IPS-18a (cell line): Measurements from ENCODE around the gene BLOC1S6.
"Not testable (repeated sequence)": the region's sequence is repeated elsewhere in the genome, so short reads cannot be mapped to it uniquely, and the experiment has no call there.

Experiments
- H3K27ac ChIP-seq: one replicate; pipeline ENCODE4 v1.5.1; 2013; ENCODE audit warnings: low read length
- H3K27me3 ChIP-seq: one replicate; pipeline ENCODE4 v1.6.1; 2013; ENCODE audit warnings: mild to moderate bottlenecking, low read length; ENCODE audit not compliant: control insufficient read depth, insufficient read depth
- H3K36me3 ChIP-seq: one replicate; pipeline ENCODE4 v1.6.1; 2013; ENCODE audit warnings: low read depth, low read length; ENCODE audit not compliant: control insufficient read depth
- H3K4me1 ChIP-seq: one replicate; pipeline ENCODE4 v1.6.1; 2013; ENCODE audit warnings: low read depth, low read length; ENCODE audit not compliant: control insufficient read depth
- H3K4me3 ChIP-seq: one replicate; pipeline ENCODE4 v1.5.1; 2013; ENCODE audit warnings: low read length
- H3K9ac ChIP-seq: one replicate; pipeline ENCODE4 v1.6.1; 2013; ENCODE audit warnings: mild to moderate bottlenecking, low read length, moderate library complexity
- H3K9me3 ChIP-seq: one replicate; pipeline ENCODE4 v1.6.1; 2013; ENCODE audit warnings: low read depth, low read length; ENCODE audit not compliant: control insufficient read depth

Gene BLOC1S6

DNA sequence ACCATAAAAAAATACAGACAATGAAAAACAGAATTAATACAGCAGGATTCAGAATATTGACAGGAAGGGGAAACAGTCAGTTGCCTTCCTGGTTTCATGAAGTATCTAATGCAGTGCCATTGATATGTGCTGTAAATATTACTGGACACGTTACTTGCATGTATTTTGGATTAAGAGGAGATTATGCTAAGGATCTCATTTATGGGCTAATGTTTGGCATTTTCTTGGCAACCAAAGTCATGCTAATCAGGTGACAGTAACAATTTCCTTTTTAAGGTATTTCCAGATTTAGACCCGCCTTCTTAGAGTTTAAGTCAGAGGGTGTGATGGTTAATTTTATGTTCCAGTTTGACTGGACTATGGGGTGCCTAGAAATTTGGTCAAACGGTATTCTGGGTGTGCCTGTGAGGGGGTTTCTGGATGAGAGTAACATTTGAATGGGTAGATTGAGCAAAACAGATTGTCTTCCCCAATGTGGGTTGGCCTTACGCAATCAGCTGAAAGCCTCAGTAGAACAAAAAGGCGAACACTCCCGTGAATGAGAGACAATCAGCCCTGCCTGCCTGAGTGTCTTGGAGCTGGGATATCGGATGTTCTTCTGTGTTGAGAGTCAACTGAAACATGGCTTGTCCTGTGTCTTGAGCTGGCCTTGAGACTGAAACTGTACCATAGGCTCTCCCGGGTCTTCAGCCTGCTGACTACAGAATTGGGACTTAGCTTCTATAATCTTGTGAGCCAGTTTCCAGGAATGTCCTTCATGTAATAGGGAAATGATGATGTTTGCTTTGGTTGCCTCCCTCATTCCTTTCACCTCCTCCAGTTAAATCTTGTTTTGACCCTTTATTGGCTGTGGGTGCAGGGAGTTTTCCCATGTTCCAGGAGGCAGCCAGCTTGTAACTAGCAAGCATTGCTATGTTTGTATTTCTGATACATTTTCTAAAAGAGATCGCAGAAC is 58.1 kb downstream of the BLOC1S6 start:
- Histone ChIP-seq H3K4me3 (no peak overlapping the region), H3K4me1 (no peaks in the 10 kb centered on the region)

GRCh38 chr15:45646220-45646619 is 59.0 kb downstream of the BLOC1S6 start:
- H3K27ac ChIP-seq, result no peak overlapping the region

More for the DNA sequence above, 58.1 kb downstream of the BLOC1S6 start:
- H3K9ac ChIP-seq, result no peak overlapping the region
- no peaks in the 10 kb centered on the region for H3K36me3 ChIP-seq
- no peak overlapping the region for H3K27ac ChIP-seq
- no peaks in the 10 kb centered on the region for H3K27me3 ChIP-seq
- no peaks in the 10 kb centered on the region for H3K9me3 ChIP-seq

DNA sequence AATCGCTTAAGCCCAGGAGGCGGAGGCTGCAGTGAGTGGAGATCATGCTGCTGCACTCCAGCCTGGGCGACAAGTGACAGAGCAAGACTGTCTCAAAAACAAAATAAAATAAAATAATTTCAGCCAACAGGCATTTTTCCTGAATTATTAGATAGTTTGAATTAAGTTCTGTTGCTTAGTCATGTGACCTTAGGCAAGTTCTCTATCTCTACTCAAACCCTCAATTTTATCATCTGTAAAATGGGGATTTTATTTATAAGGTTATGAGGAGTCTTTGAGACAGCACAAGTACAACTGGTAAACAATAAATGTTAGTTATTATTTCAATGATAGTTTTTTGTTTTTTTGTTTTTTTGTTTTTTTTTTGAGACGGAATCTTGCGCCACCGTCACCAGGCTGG is 60.6 kb downstream of the BLOC1S6 start:
- Histone ChIP-seq H3K27ac (no peak overlapping the region), H3K36me3 (no peaks in the 10 kb centered on the region), H3K27me3 (no peaks in the 10 kb centered on the region), H3K4me1 (no peaks in the 10 kb centered on the region), H3K9me3 (no peaks in the 10 kb centered on the region), H3K4me3 (no peak overlapping the region), H3K9ac (no peak overlapping the region)

More at GRCh38 chr15:45646220-45646619, 59.0 kb downstream of the BLOC1S6 start:
- no peaks in the 10 kb centered on the region for H3K4me1 ChIP-seq
- no peaks in the 10 kb centered on the region for H3K36me3 ChIP-seq
- no peaks in the 10 kb centered on the region for H3K27me3 ChIP-seq
- H3K9ac ChIP-seq, result no peak overlapping the region
- H3K4me3 ChIP-seq, result no peak overlapping the region
- H3K9me3 ChIP-seq, result no peaks in the 10 kb centered on the region

DNA sequence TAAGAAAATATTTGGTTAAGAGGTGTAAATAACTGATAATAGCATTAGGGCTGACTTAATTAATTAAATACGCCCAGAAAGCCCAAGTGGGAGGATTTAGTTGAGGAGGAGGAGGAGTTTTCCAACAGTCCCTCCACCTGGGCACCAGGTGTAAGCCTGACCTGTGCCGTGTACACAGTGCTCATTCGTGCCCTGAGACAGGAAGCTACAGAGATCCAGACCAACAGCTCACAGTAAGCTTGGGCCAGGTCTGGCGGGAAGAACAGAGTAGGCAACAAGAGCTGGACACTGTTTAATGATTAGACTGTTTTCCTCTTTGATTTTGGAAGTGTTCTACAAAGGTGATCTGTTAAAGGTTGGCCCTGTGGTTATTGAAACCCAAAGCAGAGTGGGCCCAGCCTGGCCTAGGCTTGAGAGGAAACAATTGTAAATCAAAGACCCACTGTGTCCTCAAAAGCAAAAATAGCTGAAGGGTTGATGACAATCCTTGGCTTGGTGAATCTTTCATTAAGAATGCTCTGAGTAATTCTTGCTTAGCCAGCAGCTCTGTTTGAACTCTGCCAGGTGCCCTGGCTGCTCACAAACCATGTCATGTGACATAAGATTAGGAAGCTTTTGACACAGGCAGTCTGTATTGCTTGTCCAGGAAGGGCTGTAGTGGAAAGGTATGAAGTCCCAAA is 61.5 kb downstream of the BLOC1S6 start:
- no peaks in the 10 kb centered on the region for H3K27me3 ChIP-seq
- H3K4me3 ChIP-seq, result no peak overlapping the region
- no peaks in the 10 kb centered on the region for H3K4me1 ChIP-seq
- H3K9me3 ChIP-seq, result no peaks in the 10 kb centered on the region
- H3K9ac ChIP-seq, result no peak overlapping the region
- H3K27ac ChIP-seq, result no peak overlapping the region
- no peaks in the 10 kb centered on the region for H3K36me3 ChIP-seq

- H3K9ac ChIP-seq, H3K4me1 ChIP-seq, H3K27ac ChIP-seq, H3K27me3 ChIP-seq, H3K4me3 ChIP-seq, H3K36me3 ChIP-seq, H3K9me3 ChIP-seq: not testable (repeated sequence)
These were observed 62.8 kb downstream of the BLOC1S6 start for GRCh38 chr15:45650007-45650406.

DNA sequence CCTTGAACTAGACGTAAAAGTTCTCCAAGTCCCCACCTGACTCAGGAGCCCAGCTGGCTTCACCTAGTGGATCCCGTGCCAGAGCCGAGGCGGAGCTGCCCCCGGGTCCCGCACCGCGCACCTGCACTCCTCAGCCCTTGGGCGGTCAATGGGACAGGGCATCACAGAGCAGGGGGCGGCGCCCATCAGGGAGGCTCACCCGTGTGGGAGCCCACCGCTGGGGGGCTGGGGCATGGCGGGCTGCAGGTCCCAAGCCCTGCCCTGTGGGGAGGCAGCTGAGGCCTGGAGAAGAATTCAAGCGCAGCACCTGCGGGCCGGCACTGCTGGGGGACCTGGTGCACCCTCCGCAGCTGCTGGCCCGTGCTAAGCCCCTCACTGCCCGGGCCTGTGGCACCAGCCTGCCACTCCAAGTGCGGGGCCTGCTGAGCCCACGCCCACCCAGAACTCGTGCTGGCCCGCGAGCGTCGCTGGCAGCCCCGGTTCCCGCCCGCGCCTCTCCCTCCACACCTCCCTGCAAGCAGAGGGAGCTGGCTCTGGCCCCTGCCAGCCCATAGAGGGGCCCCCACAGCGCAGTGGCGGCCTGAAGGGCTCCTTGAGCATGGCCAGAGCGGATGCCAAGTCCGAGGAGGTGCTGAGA is 63.8 kb downstream of the BLOC1S6 start:
- Histone ChIP-seq H3K4me3 (no peak overlapping the region), H3K4me1 (no peaks in the 10 kb centered on the region), H3K9ac (no peak overlapping the region), H3K9me3 (no peaks in the 10 kb centered on the region), H3K27ac (no peak overlapping the region), H3K27me3 (no peaks in the 10 kb centered on the region), H3K36me3 (no peaks in the 10 kb centered on the region)

DNA sequence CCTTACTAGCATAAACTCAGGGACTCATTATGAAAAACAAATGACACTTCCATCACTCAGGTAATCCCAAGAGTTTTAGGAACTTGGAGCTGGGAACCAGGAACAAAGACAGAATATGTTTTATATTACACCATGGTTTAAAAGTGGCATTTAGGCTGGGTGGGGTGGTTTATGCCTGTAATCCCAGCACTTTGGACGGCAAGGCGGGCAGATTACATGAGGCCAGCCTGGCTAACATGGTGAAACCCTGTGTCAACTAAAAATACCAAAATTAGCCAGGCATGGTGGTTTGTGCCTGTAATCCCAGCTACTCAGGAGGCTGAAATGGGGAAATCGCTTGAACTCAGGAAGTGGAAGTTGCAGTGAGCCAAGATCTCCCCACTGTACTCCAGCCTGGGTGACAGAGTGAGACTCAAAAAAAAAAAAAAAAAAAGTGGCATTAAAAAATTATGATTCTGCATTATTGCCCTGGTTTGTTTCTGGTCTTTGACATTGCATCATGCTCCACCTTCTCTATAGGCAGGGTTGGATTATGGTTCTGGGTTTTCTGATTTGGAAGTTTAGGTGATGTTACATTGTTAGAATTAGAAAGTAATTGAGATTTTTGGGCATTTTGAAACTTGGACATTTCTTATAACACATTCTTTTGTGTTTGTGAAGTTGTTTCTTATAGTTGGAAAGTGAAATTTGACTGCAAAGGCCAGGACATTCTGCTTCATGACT is 66.7 kb downstream of the BLOC1S6 start:
- no peak overlapping the region for H3K9ac ChIP-seq
- H3K4me1 ChIP-seq, result no peaks in the 10 kb centered on the region
- no peaks in the 10 kb centered on the region for H3K36me3 ChIP-seq
- H3K4me3 ChIP-seq, result no peak overlapping the region
- H3K27ac ChIP-seq, result no peak overlapping the region
- no peaks in the 10 kb centered on the region for H3K27me3 ChIP-seq
- no peaks in the 10 kb centered on the region for H3K9me3 ChIP-seq

GRCh38 chr15:45654749-45655148 is 67.6 kb downstream of the BLOC1S6 start:
- Histone ChIP-seq H3K36me3 (no peaks in the 10 kb centered on the region), H3K4me3 (no peak overlapping the region), H3K9ac (no peak overlapping the region), H3K27ac (no peak overlapping the region), H3K4me1 (no peaks in the 10 kb centered on the region), H3K27me3 (no peaks in the 10 kb centered on the region), H3K9me3 (no peaks in the 10 kb centered on the region)

GRCh38 chr15:45657254-45657653 is 70.1 kb downstream of the BLOC1S6 start:
- H3K36me3 ChIP-seq, result no peaks in the 10 kb centered on the region
- H3K9ac ChIP-seq, result no peak overlapping the region
- H3K4me1 ChIP-seq, result no peaks in the 10 kb centered on the region
- H3K27ac ChIP-seq, result no peak overlapping the region
- no peak overlapping the region for H3K4me3 ChIP-seq
- no peaks in the 10 kb centered on the region for H3K9me3 ChIP-seq
- no peaks in the 10 kb centered on the region for H3K27me3 ChIP-seq

- Histone ChIP-seq H3K36me3 (no peaks in the 10 kb centered on the region), H3K4me1 (no peaks in the 10 kb centered on the region), H3K4me3 (no peak overlapping the region), H3K9ac (no peak overlapping the region), H3K27ac (no peak overlapping the region), H3K27me3 (no peaks in the 10 kb centered on the region), H3K9me3 (no peaks in the 10 kb centered on the region)
These were observed 70.8 kb downstream of the BLOC1S6 start for GRCh38 chr15:45657764-45658545.
